A673 (cell line): ENCODE data around the gene MAGEA1. TPM values are rescaled to one million over a fixed set of nuclear protein-coding genes. Genes with fewer than 3 reads are reported as not detected.
"Not testable (repeated sequence)": the region's sequence is repeated elsewhere in the genome, so short reads cannot be mapped to it uniquely, and the experiment has no call there.

Experiments used
- Bru-seq: library from RNA; stranded (reverse); fragments of 400-500 nt; gene quantifications from one replicate; lab custom pipeline; 2021; lab: Mats Ljungman, UMichigan
- BruChase-seq, 2 experiments: library from RNA; stranded (reverse); fragments of 400-500 nt; gene quantifications; one replicate each; lab custom pipeline; 2021; lab: Mats Ljungman, UMichigan
- BruUV-seq: library from RNA; stranded (reverse); fragments of 400-500 nt; replicated peaks from 2 replicates; lab custom pipeline; 2021; lab: Mats Ljungman, UMichigan
- CTCF ChIA-PET: fragments of 300-600 bp; sonication (Branson Sonifier 250); formaldehyde crosslinking; loops from one replicate; lab custom pipeline; 2022; ENCODE audit warnings: antibody characterized with exemption; lab: Charles Lee
- POLR2A ChIA-PET: fragments of 300-600 bp; sonication (Branson Sonifier 250); formaldehyde crosslinking; loops from one replicate; lab custom pipeline; 2022; ENCODE audit warnings: antibody characterized with exemption; ENCODE audit not compliant: low non-redundant PET; lab: Charles Lee
- DNase-seq: peaks from one replicate; pipeline ENCODE4 v3.0.0-alpha.2; 2015; ENCODE audit warnings: low spot score
- H3K27ac ChIP-seq: fragments of 200-600 bp; sonication (generic); 2 replicates; pipeline ENCODE4 v1.5.1; 2016; ENCODE audit warnings: mixed run types, low read depth, mild to moderate bottlenecking, mixed read lengths, antibody characterized with exemption, low read length; ENCODE audit not compliant: poor library complexity, severe bottlenecking
- H3K27me3 ChIP-seq: fragments of 200-600 bp; sonication (generic); replicated peaks from 2 replicates; pipeline ENCODE4 v1.6.1; 2017; ENCODE audit warnings: mixed run types, low read depth, mild to moderate bottlenecking, mixed read lengths, antibody characterized with exemption, low read length; ENCODE audit not compliant: insufficient read depth, poor library complexity
- H3K36me3 ChIP-seq: fragments of 200-600 bp; sonication (generic); 2 replicates; pipeline ENCODE4 v1.6.1; 2016; ENCODE audit warnings: mixed run types, mild to moderate bottlenecking, mixed read lengths, antibody characterized with exemption, low read length; ENCODE audit not compliant: insufficient read depth, poor library complexity, severe bottlenecking
- H3K4me1 ChIP-seq: fragments of 200-600 bp; sonication (generic); 2 replicates; pipeline ENCODE4 v1.6.1; 2017; ENCODE audit warnings: mixed run types, mild to moderate bottlenecking, mixed read lengths, antibody characterized with exemption, low read length; ENCODE audit not compliant: insufficient read depth, poor library complexity, severe bottlenecking
- H3K4me3 ChIP-seq: fragments of 200-600 bp; sonication (generic); 2 replicates; pipeline ENCODE4 v1.5.1; 2016; ENCODE audit warnings: low read depth, mixed run types, mild to moderate bottlenecking, mixed read lengths, low read length; ENCODE audit not compliant: poor library complexity, severe bottlenecking
- H3K9me3 ChIP-seq: fragments of 200-600 bp; sonication (generic); 2 replicates; pipeline ENCODE4 v1.6.1; 2016; ENCODE audit warnings: mixed run types, low read depth, mild to moderate bottlenecking, mixed read lengths, antibody characterized with exemption, low read length; ENCODE audit not compliant: poor library complexity, severe bottlenecking
- EZH2 ChIP-seq: fragments of 200-600 bp; sonication (generic); IDR thresholded peaks from 2 replicates; pipeline ENCODE4 v1.6.1; 2017; ENCODE audit warnings: borderline replicate concordance, low read depth, mild to moderate bottlenecking, mixed read lengths, antibody characterized with exemption, low read length; ENCODE audit not compliant: poor library complexity, severe bottlenecking
- intact Hi-C: fragments of 100-400 bp; cut with micrococcal nuclease; formaldehyde crosslinking; loops from one replicate; pipeline ENCODE4 v1.10.0; 2022; ENCODE audit not compliant: unreplicated experiment
- long read RNA-seq: library from polyadenylated mRNA; stranded (forward); transcript quantifications from one replicate; pipeline ENCODE4 v2.0.0, GENCODE V29; 2022
- total RNA-seq: library from RNA; stranded (reverse); gene quantifications from 2 replicates; pipeline ENCODE4 v1.2.3, GENCODE V29; 2021
- TF ChIP-seq, protein P1 (sequence below): fragments of 300-800, 200-600 bp; sonication (generic); conservative IDR thresholded peaks from 2 replicates; pipeline ENCODE4 v1.5.1; 2017; ENCODE audit warnings: low read depth, mild to moderate bottlenecking, antibody characterized with exemption, low read length, moderate library complexity, mixed read lengths

MAGEA1 gene
- total RNA-seq (not detected in 2 replicates), Bru-seq, nascent RNA (not detected), BruChase-seq, experiment 1, labeled RNA remaining after a 2-hour chase (not detected), BruChase-seq, experiment 2, labeled RNA remaining after a 6-hour chase (not detected)
- long read RNA-seq, result 0 reads

GRCh38 chrX:153179131-153179530, at the start of gene MAGEA1:
TSS of gene MAGEA1 (plus strand) at chrX:153179284. CDS start at chrX:153182390, 3,106 bp downstream.
- Histone ChIP-seq H3K36me3 (no peaks in the 10 kb centered on the region), H3K27ac (no peak within 1 kb of the TSS), H3K9me3 (no peaks in the 10 kb centered on the region), H3K27me3 (no peaks in the 10 kb centered on the region), H3K4me1 (no peaks in the 10 kb centered on the region), H3K4me3 (no peak within 1 kb of the TSS)
- intact Hi-C loops, result no loop called here
- no peak for DNase-seq
- POLR2A ChIA-PET, result no interaction called here
- BruUV-seq, result no TSS peak
- CTCF ChIA-PET, result no interaction called here
- TF ChIP-seq, protein P1, sequence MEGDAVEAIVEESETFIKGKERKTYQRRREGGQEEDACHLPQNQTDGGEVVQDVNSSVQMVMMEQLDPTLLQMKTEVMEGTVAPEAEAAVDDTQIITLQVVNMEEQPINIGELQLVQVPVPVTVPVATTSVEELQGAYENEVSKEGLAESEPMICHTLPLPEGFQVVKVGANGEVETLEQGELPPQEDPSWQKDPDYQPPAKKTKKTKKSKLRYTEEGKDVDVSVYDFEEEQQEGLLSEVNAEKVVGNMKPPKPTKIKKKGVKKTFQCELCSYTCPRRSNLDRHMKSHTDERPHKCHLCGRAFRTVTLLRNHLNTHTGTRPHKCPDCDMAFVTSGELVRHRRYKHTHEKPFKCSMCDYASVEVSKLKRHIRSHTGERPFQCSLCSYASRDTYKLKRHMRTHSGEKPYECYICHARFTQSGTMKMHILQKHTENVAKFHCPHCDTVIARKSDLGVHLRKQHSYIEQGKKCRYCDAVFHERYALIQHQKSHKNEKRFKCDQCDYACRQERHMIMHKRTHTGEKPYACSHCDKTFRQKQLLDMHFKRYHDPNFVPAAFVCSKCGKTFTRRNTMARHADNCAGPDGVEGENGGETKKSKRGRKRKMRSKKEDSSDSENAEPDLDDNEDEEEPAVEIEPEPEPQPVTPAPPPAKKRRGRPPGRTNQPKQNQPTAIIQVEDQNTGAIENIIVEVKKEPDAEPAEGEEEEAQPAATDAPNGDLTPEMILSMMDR, result no peak

GRCh38 chrX:153132924-153133323, 46.2 kb upstream of the MAGEA1 start:
- H3K4me3 ChIP-seq, H3K27me3 ChIP-seq, H3K9me3 ChIP-seq, BruUV-seq, POLR2A ChIA-PET, H3K36me3 ChIP-seq, intact Hi-C loops, H3K4me1 ChIP-seq, CTCF ChIA-PET, H3K27ac ChIP-seq, DNase-seq: not testable (repeated sequence)

DNA sequence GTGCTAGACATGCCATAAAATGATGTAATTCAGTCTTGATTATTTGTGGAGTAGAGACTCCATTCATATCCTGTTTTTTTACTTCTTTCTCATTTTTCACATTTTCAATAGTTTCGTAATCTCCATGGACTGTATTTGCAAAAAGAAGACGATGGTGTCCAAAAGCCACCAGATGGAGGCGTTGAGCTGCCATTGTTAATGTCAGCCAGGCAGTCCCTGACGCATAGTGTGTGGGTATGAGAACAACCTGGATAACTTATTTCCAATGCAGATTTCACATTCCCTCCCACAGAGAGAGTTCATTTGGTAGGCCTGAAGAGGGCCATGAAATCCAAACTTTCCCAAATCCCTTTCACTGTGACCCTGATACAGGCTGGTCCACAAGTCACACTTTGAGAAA, 40.0 kb upstream of the MAGEA1 start:
- H3K27me3 ChIP-seq, BruUV-seq, POLR2A ChIA-PET, H3K27ac ChIP-seq, H3K9me3 ChIP-seq, intact Hi-C loops, DNase-seq, H3K36me3 ChIP-seq, CTCF ChIA-PET, H3K4me1 ChIP-seq, H3K4me3 ChIP-seq: not testable (repeated sequence)

DNA sequence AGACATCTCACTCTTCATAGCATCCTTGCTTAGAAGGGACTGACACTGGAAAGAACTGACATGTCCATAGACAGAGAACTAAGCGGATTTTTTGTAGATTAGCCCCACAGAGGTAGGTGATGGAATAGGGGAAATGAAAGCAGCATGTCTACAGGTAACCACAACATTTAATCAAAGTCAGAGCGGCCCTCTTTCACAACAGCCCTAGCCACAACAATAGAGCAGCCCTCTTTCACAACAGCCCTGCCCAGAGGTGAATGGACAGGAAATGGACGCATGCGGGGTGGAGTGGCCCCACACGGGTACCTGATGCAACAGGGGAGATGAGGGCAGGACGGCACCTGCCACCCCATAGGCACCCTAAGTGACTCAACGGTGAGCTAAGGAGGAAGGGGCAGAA, 32.8 kb upstream of the MAGEA1 start:
- intact Hi-C loops, DNase-seq, CTCF ChIA-PET, BruUV-seq, H3K36me3 ChIP-seq, H3K27me3 ChIP-seq, POLR2A ChIA-PET, H3K4me3 ChIP-seq, H3K9me3 ChIP-seq, H3K4me1 ChIP-seq, H3K27ac ChIP-seq: not testable (repeated sequence)

- no peak for TF ChIP-seq EZH2
- TF ChIP-seq, protein P1, result no peak
- no peak overlapping the region for H3K27ac ChIP-seq
- H3K27me3 ChIP-seq, result no peaks in the 10 kb centered on the region
- no peak overlapping the region for H3K4me3 ChIP-seq
- ChIA-PET POLR2A (no interaction called here), CTCF (no interaction called here)
- no peaks in the 10 kb centered on the region for H3K4me1 ChIP-seq
- no TSS peak for BruUV-seq
- intact Hi-C loops, result no loop called here
- no peaks in the 10 kb centered on the region for H3K9me3 ChIP-seq
- DNase-seq, result no peak
- H3K36me3 ChIP-seq, result no peaks in the 10 kb centered on the region
Measured at GRCh38 chrX:153153516-153153915, 25.6 kb upstream of the MAGEA1 start.
